Stimulated activated CD4-positive, alpha-beta T cell treated with anti-CD3 and anti-CD28 coated beads, Interleukin-15, amount 100 ng/mL, for 48 hours (primary cell): ENCODE measurements around the gene SGMS2.
A peak's percentile ranks its signal among the peaks of the same experiment; 100 is the strongest.

Source experiments
- DNase-seq, 2 donors: peaks; one replicate each; pipeline ENCODE4 v3.0.0-alpha.2; 2020; ENCODE audit warnings: low read depth in 2 of 2

SGMS2 gene

DNA sequence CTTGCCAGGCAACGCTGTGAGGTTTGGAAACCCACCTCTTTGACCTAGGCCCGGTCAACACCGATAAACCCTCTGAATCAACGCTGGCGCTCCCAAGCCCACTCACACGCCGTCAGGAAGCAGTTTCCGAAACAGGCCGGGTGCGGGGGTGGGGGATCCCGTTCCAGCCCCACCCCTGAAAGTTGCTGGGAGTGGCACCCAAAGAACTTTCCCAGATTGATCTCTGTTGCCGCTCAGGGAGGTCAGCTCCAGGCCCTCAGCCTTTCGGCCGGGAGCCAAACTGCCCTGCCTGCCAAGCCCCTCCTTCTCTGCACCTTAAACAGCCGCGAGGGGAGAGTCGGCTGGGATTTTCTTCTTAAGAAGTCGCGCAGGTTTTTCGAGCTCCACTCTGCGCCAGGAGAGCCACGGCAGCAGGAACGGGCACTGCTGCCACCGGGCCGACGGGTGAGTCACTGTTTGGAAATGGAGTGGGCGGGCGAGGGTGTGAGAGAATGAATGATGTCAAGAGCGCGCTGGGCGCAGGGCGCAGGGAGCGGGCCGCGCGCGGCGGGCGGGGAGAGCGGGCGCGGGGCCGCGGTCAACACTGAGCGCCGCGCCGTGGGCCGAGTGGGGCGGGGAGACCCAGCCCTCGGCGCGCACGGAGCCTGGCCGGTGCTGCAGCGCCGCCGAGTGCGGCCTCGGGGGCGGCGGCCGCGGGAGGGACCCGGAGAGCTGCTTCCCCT, at the start of gene SGMS2:
TSS of gene SGMS2 (plus strand) at position 583 of the 722 bp plus-strand sequence. CDS start 70,622 bp downstream, outside the sequence.
- DNase-seq: peak; percentile 54 to 68

DNA sequence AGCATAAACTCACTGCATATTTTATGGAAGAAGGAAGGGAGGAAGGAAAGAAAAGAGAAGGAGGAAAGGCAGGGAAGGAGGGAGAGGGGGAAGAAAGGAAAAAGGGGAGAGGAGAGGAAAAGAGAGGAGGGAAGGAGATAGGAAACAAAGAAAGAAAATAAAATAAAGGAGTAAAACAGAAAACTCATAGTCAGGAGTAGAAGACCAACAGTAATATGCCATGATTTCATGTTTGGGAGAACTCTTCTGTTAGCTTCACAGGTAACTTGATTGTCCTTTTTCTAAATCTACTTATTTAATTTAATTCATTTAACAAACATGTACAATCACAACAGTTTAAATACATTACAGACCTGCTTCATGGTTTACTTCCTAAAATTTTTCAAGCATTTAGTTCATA, 46.8 kb upstream of the SGMS2 start:
- no peak for DNase-seq

DNA sequence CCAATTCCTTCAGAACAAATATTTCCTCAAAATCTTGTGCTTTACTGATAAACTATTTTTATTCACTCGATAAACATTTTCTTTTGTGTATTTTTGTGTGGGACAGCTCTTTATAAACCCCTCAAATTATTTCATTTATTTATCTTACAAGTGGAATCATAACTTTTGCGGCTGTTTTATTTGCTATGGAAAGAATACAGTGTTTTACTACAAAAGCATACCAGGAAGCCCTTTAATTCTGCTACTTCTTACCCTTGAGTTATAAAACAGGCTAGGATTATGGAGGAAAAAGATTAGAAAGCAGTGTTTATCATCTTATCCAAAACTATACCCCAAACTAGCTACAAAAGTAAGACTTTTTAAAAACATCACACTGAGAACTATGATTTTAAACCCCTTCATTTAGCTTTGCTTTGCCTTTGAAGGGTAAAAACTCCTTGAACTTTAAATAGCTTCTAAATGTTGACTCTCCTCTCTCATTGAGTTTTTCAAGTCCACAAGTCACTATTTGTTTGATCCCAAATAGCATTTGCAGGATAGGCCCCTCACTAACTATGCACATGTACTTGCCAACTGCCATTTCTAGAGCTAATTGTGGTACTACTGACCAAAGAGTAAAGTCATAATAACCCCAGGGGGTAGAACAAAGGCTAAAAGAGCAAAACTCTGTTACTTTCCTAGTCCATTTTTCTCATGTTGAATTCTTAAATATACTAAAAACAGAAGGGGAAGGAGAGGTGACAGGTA, 45.8 kb upstream of the SGMS2 start:
- DNase-seq: no peak

DNA sequence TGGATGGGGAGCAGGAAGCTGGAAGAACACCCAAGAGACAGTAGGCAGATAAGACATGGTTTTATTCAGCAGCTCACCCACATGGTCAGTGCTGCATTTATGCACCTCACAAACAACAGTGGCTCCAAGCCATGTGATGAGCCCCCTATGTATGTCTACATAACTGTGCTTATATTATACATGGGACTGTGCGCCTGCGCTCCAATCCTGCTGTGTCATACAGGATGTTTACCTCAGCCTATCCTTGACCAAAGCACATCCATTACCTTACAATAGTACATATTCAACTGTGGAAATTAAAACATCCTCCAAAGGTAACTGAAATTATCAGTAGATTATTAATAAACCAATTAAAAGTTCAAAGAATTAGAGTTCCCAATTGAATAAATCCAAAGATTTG, 44.1 kb upstream of the SGMS2 start:
- no peak for DNase-seq

DNA sequence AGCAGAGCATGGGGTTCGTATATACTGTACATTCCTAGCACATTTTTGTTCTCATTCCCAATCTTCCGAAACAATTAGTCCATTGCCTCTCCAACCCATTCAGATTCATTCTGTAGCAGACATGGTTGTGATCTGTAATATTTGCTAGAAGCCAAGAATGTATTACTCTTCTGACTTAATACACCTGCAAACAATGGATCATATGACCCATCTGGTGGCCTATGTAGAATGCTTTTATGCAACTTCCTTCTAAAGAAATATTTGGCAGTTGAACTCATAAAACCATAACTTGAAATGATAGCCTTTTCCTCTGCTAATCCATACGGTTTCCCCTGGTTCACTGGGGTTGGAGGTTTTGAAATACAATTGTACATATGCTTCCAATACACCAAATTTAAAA, 32.8 kb upstream of the SGMS2 start:
- DNase-seq: no peak

DNA sequence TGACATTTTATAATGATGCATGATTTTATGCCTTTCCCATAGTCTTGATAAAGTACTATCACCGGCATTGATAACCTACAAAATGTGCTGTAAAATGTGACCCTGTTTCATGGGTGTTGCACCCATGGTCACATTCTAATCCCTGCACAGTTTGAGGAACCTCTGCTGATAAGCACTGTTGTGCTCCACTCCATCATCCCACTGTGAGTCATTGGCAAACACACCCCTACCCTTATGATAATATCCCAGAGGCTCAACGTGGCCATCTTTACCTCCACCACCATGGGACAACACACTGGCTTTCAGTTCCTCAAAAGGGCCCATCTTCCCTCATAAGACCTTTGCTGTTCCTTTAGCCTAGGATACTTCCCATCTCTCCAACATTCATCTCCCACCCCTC, 32.0 kb upstream of the SGMS2 start:
- DNase-seq: no peak

DNA sequence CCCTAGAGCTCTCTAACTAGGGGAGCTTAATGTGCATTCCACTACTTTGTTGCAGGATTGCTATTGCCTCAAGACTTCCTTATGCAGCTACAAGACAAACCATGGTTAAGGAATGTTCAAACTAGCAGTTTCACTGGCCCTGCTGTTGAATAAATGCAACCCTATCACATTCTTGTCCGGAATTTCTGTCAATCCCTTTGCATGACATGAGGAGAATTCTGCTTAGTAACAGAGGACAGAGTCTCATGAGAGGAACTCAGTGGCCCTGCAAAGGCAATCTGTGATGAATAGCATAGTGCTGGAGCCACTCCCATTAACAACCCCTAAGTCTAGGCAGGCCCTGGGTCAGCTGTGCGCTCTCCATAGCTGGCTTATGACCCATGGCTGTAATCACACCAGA, 30.7 kb upstream of the SGMS2 start:
- DNase-seq: no peak

DNA sequence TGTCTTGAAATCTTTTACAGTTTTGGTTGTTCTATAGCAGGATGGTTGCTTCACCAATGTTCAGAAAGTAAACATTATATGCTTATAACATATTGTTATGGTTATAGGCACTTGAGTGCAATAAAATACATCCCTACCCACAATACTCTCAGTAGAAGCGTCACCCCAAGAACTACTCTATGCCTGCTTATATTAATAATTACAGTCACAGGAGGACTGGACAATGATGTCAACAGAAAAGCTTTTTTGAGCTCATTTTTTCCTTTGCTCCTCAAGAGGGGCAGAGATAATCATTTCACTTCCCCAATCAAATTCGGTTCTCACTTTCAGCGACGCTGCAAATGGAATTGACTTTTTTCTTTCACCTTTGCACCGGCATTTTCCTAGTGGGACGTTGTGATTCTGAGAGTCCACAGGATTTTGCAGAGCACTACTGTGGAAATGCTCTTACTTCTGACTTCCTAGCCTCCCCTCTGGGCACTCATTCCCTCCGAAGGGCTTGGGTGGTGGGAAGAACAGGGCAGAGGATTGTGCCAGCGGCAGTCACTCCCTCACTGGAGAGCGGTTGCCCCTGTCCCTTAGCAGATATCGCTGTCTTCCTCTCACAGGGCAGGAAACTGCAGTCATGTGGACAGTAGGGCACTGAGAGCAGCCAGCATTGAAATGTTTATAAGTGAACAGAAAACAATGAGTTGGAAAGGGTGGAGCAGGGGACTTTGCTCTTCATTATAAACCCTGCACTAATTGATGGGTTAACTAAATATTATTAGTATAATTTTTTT, 24.9 kb upstream of the SGMS2 start:
- no peak for DNase-seq

DNA sequence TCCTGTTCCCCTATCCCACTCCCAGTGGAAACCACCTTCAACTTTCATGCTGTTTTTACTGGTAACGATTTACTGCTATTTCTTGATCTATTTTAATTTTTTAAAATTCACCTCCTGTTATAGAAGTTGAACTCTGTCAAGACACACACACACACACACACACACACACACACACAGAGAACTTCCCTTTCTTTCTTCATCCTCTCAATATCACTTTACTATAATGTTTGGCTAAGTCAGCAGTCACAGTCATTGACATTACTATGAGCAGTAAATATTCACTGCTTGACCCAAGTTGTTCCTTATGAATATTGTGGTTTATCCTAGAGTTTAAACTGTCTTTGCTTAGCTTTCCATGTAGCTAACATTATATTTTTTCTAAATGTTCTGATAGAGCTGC, 24.0 kb upstream of the SGMS2 start:
- DNase-seq: no peak

DNA sequence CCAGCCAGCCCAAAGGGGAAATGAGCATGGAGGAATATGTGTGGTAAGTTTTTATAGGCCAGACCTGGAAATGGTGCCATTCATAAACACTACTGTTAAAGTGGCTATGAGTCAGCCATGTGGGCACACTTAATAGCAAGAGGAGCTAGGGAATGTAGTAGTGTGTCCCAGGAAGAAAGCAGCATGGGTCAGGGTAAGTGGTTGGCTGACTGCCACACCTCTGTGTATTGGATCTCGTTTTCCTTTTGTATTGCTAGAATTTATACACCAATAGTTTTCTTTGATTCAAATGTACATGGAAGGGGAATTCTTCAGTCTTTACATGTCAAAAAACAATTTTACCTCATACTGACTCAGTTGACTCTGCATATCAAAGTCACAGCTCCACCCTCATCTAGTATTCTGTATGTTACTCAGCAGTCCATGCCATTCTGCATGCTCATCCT, 22.9 kb upstream of the SGMS2 start:
- no peak for DNase-seq

DNA sequence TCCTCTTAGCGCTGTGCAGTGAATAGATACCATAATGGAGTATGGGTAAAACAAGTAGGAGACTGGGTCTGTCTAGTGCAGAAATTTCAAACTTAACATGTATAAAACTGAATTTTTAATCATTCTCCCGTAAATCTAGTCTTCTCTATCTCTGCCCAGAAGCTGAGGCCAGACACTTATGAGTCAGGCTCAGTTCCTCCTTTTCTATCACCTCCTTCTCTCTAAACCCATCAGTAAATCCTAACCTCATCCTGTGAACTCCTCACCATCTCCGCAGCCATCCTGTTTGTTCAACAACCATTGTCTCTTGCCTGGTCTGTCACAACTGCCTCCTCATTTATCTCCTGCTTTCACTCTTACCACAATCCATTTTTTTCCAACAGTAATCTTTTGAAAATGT, 19.8 kb upstream of the SGMS2 start:
- no peak for DNase-seq

DNA sequence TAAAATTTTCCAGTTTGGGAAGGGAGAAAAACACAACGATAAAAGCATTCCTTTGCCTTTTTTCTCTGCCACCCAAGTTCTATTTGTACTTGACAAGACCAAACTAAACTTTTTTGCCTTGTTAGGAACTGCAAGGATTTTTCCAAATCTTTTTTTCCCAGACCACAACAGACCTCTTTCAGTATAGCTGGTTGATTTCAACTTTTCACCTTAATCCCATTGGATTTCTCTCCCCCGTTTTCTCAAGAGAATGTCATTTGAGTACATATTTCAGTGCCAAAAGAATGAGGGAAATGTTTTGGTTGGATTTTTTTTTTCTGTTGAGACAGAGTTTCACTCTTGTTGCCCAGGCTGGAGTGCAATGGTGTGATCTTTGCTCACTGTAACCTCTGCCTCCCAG, 18.5 kb upstream of the SGMS2 start:
- DNase-seq: no peak

DNA sequence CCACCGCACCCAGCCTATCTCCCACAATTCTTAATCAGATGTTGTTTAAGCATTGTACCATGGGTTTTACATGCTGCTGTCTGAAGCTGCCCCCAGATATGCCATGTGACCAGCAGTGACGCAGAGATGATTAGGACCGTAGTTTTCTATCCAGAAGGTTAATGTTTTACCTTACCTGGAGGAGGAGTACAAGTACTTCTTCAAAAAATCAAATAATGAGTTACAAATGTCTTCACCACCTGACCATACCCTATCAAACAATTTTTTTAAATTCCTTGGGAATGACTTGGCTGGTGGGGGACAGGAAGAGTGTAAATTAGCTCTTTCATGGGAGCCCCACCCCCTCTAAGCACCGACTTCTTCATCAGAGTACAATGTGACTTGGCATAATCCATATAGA, 16.2 kb upstream of the SGMS2 start:
- DNase-seq: no peak

DNA sequence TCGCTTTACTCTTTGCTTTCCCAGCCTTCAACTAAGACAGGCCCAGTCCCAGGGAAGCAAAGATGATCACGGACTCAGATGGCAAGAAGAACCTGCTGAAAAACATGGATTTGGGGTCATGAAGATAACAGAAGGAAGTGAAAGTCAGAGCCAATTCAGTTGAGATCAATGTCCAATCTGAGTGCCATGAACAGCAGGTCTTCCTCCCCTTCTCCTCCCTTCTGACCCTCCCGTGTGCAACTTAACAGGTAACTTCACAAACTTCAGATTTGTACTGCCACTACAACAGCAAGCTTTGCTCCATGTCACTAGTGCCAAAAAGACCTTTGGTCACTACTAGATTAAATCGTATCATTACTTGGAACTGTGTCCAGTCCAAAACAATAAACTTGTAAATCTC, 15.5 kb upstream of the SGMS2 start:
- DNase-seq: no peak

DNA sequence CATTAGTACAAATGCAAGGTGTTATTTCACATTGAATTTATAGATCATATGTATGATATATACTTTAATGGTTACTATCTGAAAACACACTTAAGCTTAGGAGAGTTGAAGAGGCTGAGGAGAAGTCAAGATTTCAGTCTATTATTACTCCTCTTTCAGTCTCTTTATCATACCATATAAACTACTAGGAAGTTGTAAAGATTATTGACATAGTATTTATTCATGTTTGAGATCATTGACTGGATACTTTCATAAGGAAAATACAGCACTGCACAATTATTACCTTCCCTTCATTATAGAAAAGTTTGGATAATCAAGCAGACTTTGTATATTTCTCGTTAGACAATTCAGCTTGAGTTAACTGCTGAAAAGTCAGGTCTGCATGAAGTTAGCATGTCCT, 10.0 kb upstream of the SGMS2 start:
- no peak for DNase-seq

DNA sequence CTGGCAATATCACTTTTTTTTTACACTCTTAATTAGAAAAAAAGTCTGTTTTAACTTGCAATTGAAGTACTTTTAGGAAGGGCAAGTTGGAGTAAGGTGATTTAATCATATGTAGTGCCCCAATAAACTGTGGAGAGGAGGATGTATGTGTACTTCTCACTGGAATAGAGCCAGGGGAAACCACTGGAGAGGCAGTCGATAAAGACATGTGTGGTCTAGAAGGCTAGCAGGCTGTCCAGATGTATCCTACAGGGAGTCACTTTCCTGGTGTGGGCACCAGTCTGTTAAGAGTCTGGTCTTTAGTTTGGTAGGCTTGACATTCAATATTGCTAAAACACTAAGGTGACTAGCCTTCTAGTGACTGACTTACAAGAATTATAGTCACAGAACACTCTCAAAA, 9.6 kb upstream of the SGMS2 start:
- no peak for DNase-seq

DNA sequence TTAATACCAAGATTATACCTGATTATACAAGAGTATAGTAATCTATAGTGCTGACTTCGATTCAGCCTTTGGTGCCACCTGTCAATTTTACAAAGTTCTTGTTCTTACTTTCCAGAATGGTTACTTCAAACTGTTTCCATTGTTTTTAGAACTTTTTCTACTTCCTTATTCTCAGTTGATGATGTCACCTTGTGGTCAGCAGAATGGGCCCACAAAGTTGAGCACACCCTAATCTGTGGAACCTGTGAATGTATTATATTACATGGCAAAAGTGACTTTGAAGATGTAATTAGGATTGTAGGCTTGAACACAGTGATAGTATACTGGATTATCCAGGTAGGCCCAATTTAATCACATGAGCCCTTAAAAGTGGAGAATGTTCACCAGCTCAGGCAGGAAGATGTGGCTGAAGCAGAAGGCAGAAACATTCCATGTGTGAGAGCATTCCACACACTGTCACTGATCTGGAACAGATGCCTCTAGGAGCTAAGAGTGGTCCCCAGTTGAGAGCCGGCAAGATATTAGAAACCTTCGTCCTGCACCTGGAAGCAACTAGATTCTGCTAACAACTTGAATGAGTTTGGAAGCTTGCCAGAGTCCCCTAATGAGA, 6.3 kb upstream of the SGMS2 start:
- DNase-seq: no peak

DNA sequence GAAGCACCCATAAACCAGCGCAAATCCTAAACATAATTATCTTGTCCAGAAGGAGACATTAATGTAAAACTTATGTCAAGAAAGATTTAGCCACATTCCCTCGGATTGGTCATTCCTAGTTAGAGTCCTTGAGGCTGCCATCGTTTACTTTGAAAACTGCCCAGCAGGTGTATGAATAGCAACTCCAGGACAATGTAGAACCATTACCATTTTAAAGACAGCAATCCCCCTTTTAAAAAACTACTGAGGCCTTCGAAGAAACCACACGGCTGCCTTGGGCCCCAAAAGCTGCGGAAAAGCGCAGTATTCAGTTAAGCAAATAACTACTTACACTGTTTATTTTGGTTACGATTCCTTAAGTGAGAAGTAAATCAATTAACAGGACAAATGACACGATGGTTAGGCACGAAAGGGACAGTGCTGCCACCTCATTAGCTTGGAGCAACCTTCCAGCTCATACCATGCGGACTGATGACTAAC, 822 bp upstream of the SGMS2 start:
- DNase-seq: no peak

DNA sequence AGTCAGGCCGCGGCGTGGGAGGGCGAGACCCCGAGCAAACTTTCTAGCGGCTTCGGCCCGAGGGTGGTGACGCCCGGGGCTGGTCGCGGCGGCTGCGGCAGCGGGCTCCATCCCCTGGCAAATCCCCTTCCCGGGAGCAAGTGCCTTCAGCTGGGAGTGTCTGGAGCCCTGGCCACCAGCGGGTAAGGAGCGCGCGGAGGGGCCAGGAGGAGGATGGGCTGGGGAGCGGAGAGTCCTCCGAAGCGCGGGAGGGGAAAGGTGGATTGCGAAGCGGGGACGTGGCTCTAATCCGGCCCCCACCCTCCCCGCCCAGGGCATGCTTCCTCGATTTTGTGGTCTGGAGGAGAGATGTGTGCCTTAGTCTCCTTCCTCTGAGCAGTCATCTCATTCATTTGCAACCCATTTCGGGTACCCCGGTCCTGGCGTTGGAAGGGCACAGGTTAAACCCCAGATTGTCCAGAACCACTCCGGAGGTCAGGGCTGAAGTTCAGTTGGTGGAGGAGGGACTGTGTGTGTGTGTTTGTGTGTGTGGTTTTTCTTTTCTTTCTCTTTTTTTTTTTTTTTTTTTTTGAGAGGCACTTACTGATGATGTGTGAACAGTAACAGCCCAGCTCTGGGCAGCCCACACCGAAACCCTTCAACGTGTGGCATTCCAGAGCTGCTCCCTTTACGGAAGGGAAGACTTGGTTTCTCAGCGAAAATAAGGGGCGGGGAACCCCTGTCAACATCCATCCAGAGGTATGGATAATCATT, 516 bp downstream of the SGMS2 start:
- DNase-seq: no peak

DNA sequence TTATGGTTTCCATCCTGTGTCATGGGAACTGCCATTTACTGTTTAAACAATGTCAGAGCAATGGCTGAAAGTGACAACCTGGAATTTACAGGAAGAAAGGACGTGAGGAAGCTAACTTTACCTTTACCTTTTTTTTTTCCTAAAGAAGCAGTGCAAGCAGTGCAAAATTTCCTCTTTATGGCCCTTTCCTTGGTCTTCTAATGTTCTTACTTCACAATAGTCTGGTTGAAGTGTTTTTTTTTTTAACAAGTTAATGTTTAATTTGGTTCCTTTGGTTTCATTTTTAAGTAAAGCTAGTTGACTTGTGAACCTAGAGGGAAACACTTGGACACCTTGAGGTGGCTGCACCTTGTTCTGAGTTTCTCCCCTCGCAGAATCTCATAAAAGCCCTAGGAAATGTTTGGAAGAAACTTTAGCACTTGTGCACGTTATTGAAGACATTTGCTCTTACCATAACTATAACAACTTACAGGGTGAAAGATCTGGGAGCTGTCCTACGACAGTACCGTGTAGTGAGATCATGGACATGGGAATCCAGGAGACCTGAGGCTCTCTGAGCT, 1.8 kb downstream of the SGMS2 start:
- no peak for DNase-seq
